ENCODE data around the gene MFSD11.

The MFSD11 gene

GRCh38 chr17:76704805-76705204 is 33.1 kb upstream of the MFSD11 start:
- Histone ChIP-seq H2BK120ac (ENCODE audit: low read depth, low read length) (no peak overlapping the region), H2AFZ (ENCODE audit: low read depth, low read length) (no peak overlapping the region)

DNA sequence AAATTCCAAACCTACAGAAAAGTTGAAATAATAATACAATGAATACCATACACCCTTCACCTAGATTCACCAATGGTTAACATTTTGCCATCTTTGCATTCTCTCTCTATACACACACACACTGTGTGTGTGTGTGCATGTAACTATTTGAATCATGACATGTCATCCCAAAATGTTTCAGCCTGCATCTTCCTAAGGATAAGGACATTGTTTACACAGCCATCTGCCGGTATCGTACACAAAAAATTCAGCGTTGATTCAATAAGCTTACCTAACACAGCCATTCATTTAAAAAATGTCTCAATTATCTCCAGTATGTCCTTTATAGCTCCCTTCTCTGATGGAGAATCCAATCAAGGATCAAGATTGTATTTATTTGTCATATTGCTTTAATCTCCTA is 31.1 kb upstream of the MFSD11 start:
- Histone ChIP-seq H2AK5ac (ENCODE audit: low read length, severe bottlenecking) (no peak overlapping the region), H4K8ac (ENCODE audit: low read length) (no peak overlapping the region), H3K4ac (ENCODE audit: low read depth in 1 of 2, low read length in 2 of 2) (no peak overlapping the region), H3K14ac (ENCODE audit: low read length in 2 of 2) (no peak overlapping the region), H2AFZ (ENCODE audit: low read depth, low read length) (no peak overlapping the region), H3K23ac (ENCODE audit: low read length in 2 of 2) (no peak overlapping the region), H3K27me3 (ENCODE audit: control insufficient read depth in 1 of 2, insufficient read depth in 1 of 2, low read length in 2 of 2) (no peaks in the 10 kb centered on the region), H3K9ac (ENCODE audit: low read length) (no peak overlapping the region), H2BK120ac (ENCODE audit: low read depth, low read length) (no peak overlapping the region), H3K4me3 (ENCODE audit: insufficient read depth in 1 of 2, low read depth in 1 of 2, low read length in 2 of 2) (no peak overlapping the region), H3K4me1 (ENCODE audit: control insufficient read depth, insufficient read depth, low read depth, low read length) (peaks cover 35% of the 10 kb centered on the region), H3K4me2 (ENCODE audit: low read length, poor library complexity, severe bottlenecking) (no peak overlapping the region), H2BK12ac (ENCODE audit: low read length in 2 of 2) (no peak overlapping the region), H3K9me3 (ENCODE audit: control insufficient read depth, low read length) (no peaks in the 10 kb centered on the region), H2BK15ac (ENCODE audit: low read depth, poor library complexity, severe bottlenecking) (no peak overlapping the region), H2BK5ac (ENCODE audit: low read depth, low read length, poor library complexity, severe bottlenecking) (no peak overlapping the region), H3K36me3 (ENCODE audit: control insufficient read depth in 1 of 2, insufficient read depth in 2 of 2, low read depth in 1 of 2, low read length in 2 of 2) (peaks cover 0 to 12% of the 10 kb centered on the region in 2 experiments), H3K18ac (ENCODE audit: low read depth in 1 of 2, low read length in 2 of 2) (no peak overlapping the region), H4K91ac (ENCODE audit: low read length) (no peak overlapping the region), H3K79me1 (replicated peaks; ENCODE audit: low read length, poor library complexity, severe bottlenecking) (peaks cover under 1% of the 10 kb centered on the region), H3K27ac (ENCODE audit: low read length, poor library complexity, severe bottlenecking) (no peak overlapping the region)
- WGBS, result 79% methylated on average over 3 of the region's 3 CpGs
- no peak for DNase-seq

More at GRCh38 chr17:76704805-76705204, 33.1 kb upstream of the MFSD11 start:
- Histone ChIP-seq H3K4ac (ENCODE audit: low read depth in 1 of 2, low read length in 2 of 2) (no peak overlapping the region), H4K8ac (ENCODE audit: low read length) (no peak overlapping the region), H2BK15ac (ENCODE audit: low read depth, poor library complexity, severe bottlenecking) (no peak overlapping the region), H3K4me1 (ENCODE audit: control insufficient read depth, insufficient read depth, low read depth, low read length) (peaks cover 47% of the 10 kb centered on the region), H3K9ac (ENCODE audit: low read length) (peak overlapping the region; percentile 0), H3K27me3 (ENCODE audit: control insufficient read depth in 1 of 2, insufficient read depth in 1 of 2, low read length in 2 of 2) (no peaks in the 10 kb centered on the region), H3K14ac (ENCODE audit: low read length in 2 of 2) (no peak overlapping the region), H3K79me1 (replicated peaks; ENCODE audit: low read length, poor library complexity, severe bottlenecking) (no peaks in the 10 kb centered on the region), H3K18ac (ENCODE audit: low read depth in 1 of 2, low read length in 2 of 2) (no peak overlapping the region), H2BK5ac (ENCODE audit: low read depth, low read length, poor library complexity, severe bottlenecking) (no peak overlapping the region), H2BK12ac (ENCODE audit: low read length in 2 of 2) (no peak overlapping the region), H4K91ac (ENCODE audit: low read length) (no peak overlapping the region), H3K27ac (ENCODE audit: low read length, poor library complexity, severe bottlenecking) (no peak overlapping the region), H2AK5ac (ENCODE audit: low read length, severe bottlenecking) (no peak overlapping the region), H3K4me2 (ENCODE audit: low read length, poor library complexity, severe bottlenecking) (no peak overlapping the region), H3K9me3 (ENCODE audit: control insufficient read depth, low read length) (no peaks in the 10 kb centered on the region), H3K36me3 (ENCODE audit: control insufficient read depth in 1 of 2, insufficient read depth in 2 of 2, low read depth in 1 of 2, low read length in 2 of 2) (peaks cover 0 to 12% of the 10 kb centered on the region in 2 experiments), H3K23ac (ENCODE audit: low read length in 2 of 2) (no peak overlapping the region), H3K4me3 (ENCODE audit: insufficient read depth in 1 of 2, low read depth in 1 of 2, low read length in 2 of 2) (no peak overlapping the region)
- 71% methylated on average over 4 of the region's 4 CpGs for WGBS
- DNase-seq, result no peak

- peaks cover 30% of the 10 kb centered on the region for H3K4me1 ChIP-seq (ENCODE audit: control insufficient read depth, insufficient read depth, low read depth, low read length)
- H3K4ac ChIP-seq (ENCODE audit: low read depth in 1 of 2, low read length in 2 of 2), result peak overlapping the region; percentile 17 to 72
- no peak overlapping the region for H3K23ac ChIP-seq (ENCODE audit: low read length in 2 of 2)
- H3K4me3 ChIP-seq (ENCODE audit: insufficient read depth in 1 of 2, low read depth in 1 of 2, low read length in 2 of 2), result peak overlapping the region in 1 of 2 experiments; percentile 84
- peak overlapping the region; percentile 75 to 76 for H2BK12ac ChIP-seq (ENCODE audit: low read length in 2 of 2)
- WGBS, result 31% methylated on average over 14 of the region's 14 CpGs
- no peak overlapping the region for H2AFZ ChIP-seq (ENCODE audit: low read depth, low read length)
- H4K8ac ChIP-seq (ENCODE audit: low read length), result peak overlapping the region; percentile 3
- H2BK15ac ChIP-seq (ENCODE audit: low read depth, poor library complexity, severe bottlenecking), result no peak overlapping the region
- H3K14ac ChIP-seq (ENCODE audit: low read length in 2 of 2), result no peak overlapping the region
- peak overlapping the region; percentile 88 for H2AK5ac ChIP-seq (ENCODE audit: low read length, severe bottlenecking)
- H3K18ac ChIP-seq (ENCODE audit: low read depth in 1 of 2, low read length in 2 of 2), result peak overlapping the region; percentile 11 to 55
- no peaks in the 10 kb centered on the region for H3K9me3 ChIP-seq (ENCODE audit: control insufficient read depth, low read length)
- H3K27me3 ChIP-seq (ENCODE audit: control insufficient read depth in 1 of 2, insufficient read depth in 1 of 2, low read length in 2 of 2), result no peaks in the 10 kb centered on the region
- peak overlapping the region; percentile 91 for H3K27ac ChIP-seq (ENCODE audit: low read length, poor library complexity, severe bottlenecking)
- no peak overlapping the region for H4K91ac ChIP-seq (ENCODE audit: low read length)
- peak overlapping the region; percentile 71 for H2BK120ac ChIP-seq (ENCODE audit: low read depth, low read length)
- peak overlapping the region; percentile 94 for H3K9ac ChIP-seq (ENCODE audit: low read length)
- peak; percentile 49 for DNase-seq
- peak overlapping the region; percentile 0 for H2BK5ac ChIP-seq (ENCODE audit: low read depth, low read length, poor library complexity, severe bottlenecking)
- H3K4me2 ChIP-seq (ENCODE audit: low read length, poor library complexity, severe bottlenecking), result peak overlapping the region; percentile 69
- H3K79me1 ChIP-seq (replicated peaks; ENCODE audit: low read length, poor library complexity, severe bottlenecking), result peaks cover 6% of the 10 kb centered on the region
- H3K36me3 ChIP-seq (ENCODE audit: control insufficient read depth in 1 of 2, insufficient read depth in 2 of 2, low read depth in 1 of 2, low read length in 2 of 2), result peaks cover 7 to 15% of the 10 kb centered on the region in 2 experiments
Observed at GRCh38 chr17:76707985-76708807, 29.7 kb upstream of the MFSD11 start.

- Histone ChIP-seq H2BK120ac (ENCODE audit: low read depth, low read length) (peak overlapping the region; percentile 44), H2BK15ac (ENCODE audit: low read depth, poor library complexity, severe bottlenecking) (peak overlapping the region; percentile 78), H3K14ac (ENCODE audit: low read length in 2 of 2) (peak overlapping the region in 1 of 2 experiments; percentile 96), H3K79me1 (replicated peaks; ENCODE audit: low read length, poor library complexity, severe bottlenecking) (peaks cover 10% of the 10 kb centered on the region), H2BK12ac (ENCODE audit: low read length in 2 of 2) (peak overlapping the region; percentile 14 to 98), H3K23ac (ENCODE audit: low read length in 2 of 2) (peak overlapping the region in 1 of 2 experiments; percentile 99), H3K4me3 (ENCODE audit: insufficient read depth in 1 of 2, low read depth in 1 of 2, low read length in 2 of 2) (peak overlapping the region; percentile 84), H2AFZ (ENCODE audit: low read depth, low read length) (no peak overlapping the region), H3K18ac (ENCODE audit: low read depth in 1 of 2, low read length in 2 of 2) (peak overlapping the region; percentile 11 to 99), H3K27ac (ENCODE audit: low read length, poor library complexity, severe bottlenecking) (peak overlapping the region; percentile 98), H3K27me3 (ENCODE audit: control insufficient read depth in 1 of 2, insufficient read depth in 1 of 2, low read length in 2 of 2) (no peaks in the 10 kb centered on the region), H4K8ac (ENCODE audit: low read length) (peak overlapping the region; percentile 62), H3K4me1 (ENCODE audit: control insufficient read depth, insufficient read depth, low read depth, low read length) (peaks cover 29% of the 10 kb centered on the region), H2AK5ac (ENCODE audit: low read length, severe bottlenecking) (peak overlapping the region; percentile 95), H3K4ac (ENCODE audit: low read depth in 1 of 2, low read length in 2 of 2) (peak overlapping the region; percentile 29 to 93), H3K9ac (ENCODE audit: low read length) (peak overlapping the region; percentile 94), H3K36me3 (ENCODE audit: control insufficient read depth in 1 of 2, insufficient read depth in 2 of 2, low read depth in 1 of 2, low read length in 2 of 2) (peaks cover 19 to 21% of the 10 kb centered on the region in 2 experiments), H3K4me2 (ENCODE audit: low read length, poor library complexity, severe bottlenecking) (peak overlapping the region; percentile 90), H4K91ac (ENCODE audit: low read length) (peak overlapping the region; percentile 5), H2BK5ac (ENCODE audit: low read depth, low read length, poor library complexity, severe bottlenecking) (peak overlapping the region; percentile 57), H3K9me3 (ENCODE audit: control insufficient read depth, low read length) (no peaks in the 10 kb centered on the region)
- DNase-seq, result peak; percentile 99
- WGBS, result 4% methylated on average over 26 of the region's 29 CpGs
Observed at GRCh38 chr17:76709077-76709950, 28.6 kb upstream of the MFSD11 start.
